Endothelial cell of umbilical vein (primary cell): ENCODE measurements around the gene LARGE1. TPM values are rescaled to one million over a fixed set of nuclear protein-coding genes. Genes with fewer than 3 reads are reported as not detected.

ENCODE experiments used
- BruUV-seq: library from RNA; stranded (reverse); fragments of 400-500 nt; replicated peaks from 2 replicates; lab custom pipeline; 2021; lab: Mats Ljungman, UMichigan
- CTCF ChIA-PET: fragments of 300-600, 350-600 bp; sonication (Branson Sonifier 250); formaldehyde crosslinking; loops from one replicate; lab custom pipeline; 2021; ENCODE audit warnings: antibody characterized with exemption, inconsistent platforms; lab: Charles Lee
- POLR2A ChIA-PET: fragments of 300-600, 350-600 bp; sonication (Branson Sonifier 250); formaldehyde crosslinking; loops from one replicate; lab custom pipeline; 2021; ENCODE audit warnings: antibody characterized with exemption, inconsistent platforms; lab: Charles Lee
- DNase-seq: peaks from one replicate; pipeline ENCODE4 v3.0.0-alpha.2; 2011; ENCODE audit warnings: low read depth, low spot score
- FAIRE-seq: peaks from 2 replicates; lab custom pipeline; 2011; peaks lifted over from hg19 to GRCh38; lab: Jason Lieb, UNC
- H2AFZ ChIP-seq: 2 replicates; pipeline ENCODE4 v1.6.0; 2012; ENCODE audit warnings: low read depth, low read length, control low read depth, inconsistent platforms
- H3K27ac ChIP-seq: 2 replicates; pipeline ENCODE4 v1.5.1; 2011; ENCODE audit warnings: low read depth, mild to moderate bottlenecking, control low read depth, low read length, moderate library complexity; ENCODE audit not compliant: insufficient read depth
- H3K27me3 ChIP-seq, 2 experiments: 2 replicates each; pipeline versions ENCODE4 v1.6.0 to v1.6.1; 2011; ENCODE audit warnings: low read length in 2 of 2, mixed read lengths in 1 of 2; ENCODE audit not compliant: control insufficient read depth in 2 of 2, insufficient read depth in 2 of 2
- H3K36me3 ChIP-seq, 2 experiments: 2 replicates in 1 of 2; 3 replicates in 1 of 2; pipeline ENCODE4 v1.5.1; 2011; ENCODE audit warnings: low read length in 2 of 2, mild to moderate bottlenecking in 1 of 2, moderate library complexity in 1 of 2; ENCODE audit not compliant: control insufficient read depth in 2 of 2, insufficient read depth in 2 of 2; ENCODE audit errors: extremely low read depth in 1 of 2
- H3K4me1 ChIP-seq: 3 replicates; pipeline ENCODE4 v1.5.1; 2011; ENCODE audit warnings: mild to moderate bottlenecking, low read length; ENCODE audit not compliant: control insufficient read depth, insufficient read depth; ENCODE audit errors: extremely low read depth
- H3K4me2 ChIP-seq: 2 replicates; pipeline ENCODE4 v1.6.1; 2011; ENCODE audit warnings: low read length, control low read depth, mixed read lengths; ENCODE audit not compliant: insufficient read depth
- H3K4me3 ChIP-seq, 3 experiments: fragments of 200-600 bp in 1 of 3; sonication (generic), shearing (Covaris generic) in 1 of 3; replicated peaks in 1 of 3; 2 replicates each; pipeline ENCODE4 v1.5.1; 2011 to 2016; ENCODE audit warnings: control low read depth in 3 of 3, low read length in 3 of 3, mild to moderate bottlenecking in 2 of 3, inconsistent platforms in 1 of 3, low read depth in 1 of 3, moderate library complexity in 1 of 3; ENCODE audit not compliant: insufficient read depth in 1 of 3
- H3K79me2 ChIP-seq: 2 replicates; pipeline ENCODE4 v1.6.0; 2012; ENCODE audit warnings: low read length, inconsistent platforms; ENCODE audit not compliant: control insufficient read depth, insufficient read depth
- H3K9ac ChIP-seq: replicated peaks from 2 replicates; pipeline ENCODE3; 2011; ENCODE audit warnings: low read length, control low read depth; ENCODE audit not compliant: insufficient read depth; ENCODE audit errors: extremely low read depth
- H3K9me1 ChIP-seq: replicated peaks from 3 replicates; pipeline ENCODE4 v1.6.0; 2011; ENCODE audit warnings: mild to moderate bottlenecking, low read length; ENCODE audit not compliant: control insufficient read depth, insufficient read depth; ENCODE audit errors: extremely low read depth
- H3K9me3 ChIP-seq: replicated peaks from 2 replicates; pipeline ENCODE4 v1.5.1; 2012; ENCODE audit warnings: low read length, inconsistent platforms; ENCODE audit not compliant: control insufficient read depth, insufficient read depth
- H4K20me1 ChIP-seq: replicated peaks from 2 replicates; pipeline ENCODE3; 2011; ENCODE audit warnings: mild to moderate bottlenecking, low read length; ENCODE audit not compliant: control insufficient read depth, insufficient read depth; ENCODE audit errors: extremely low read depth
- EZH2 ChIP-seq: IDR thresholded peaks from 2 replicates; pipeline ENCODE4 v1.6.1; 2012; ENCODE audit warnings: borderline replicate concordance, low read depth, mild to moderate bottlenecking, moderate library complexity, low read length, inconsistent platforms; ENCODE audit not compliant: severe bottlenecking
- MAX ChIP-seq: IDR thresholded peaks from 2 replicates; pipeline ENCODE4 v1.6.1; 2011; ENCODE audit not compliant: insufficient read depth, insufficient read length
- MYC ChIP-seq: IDR thresholded peaks from one replicate; pipeline ENCODE4 v1.6.1; 2011; ENCODE audit warnings: mild to moderate bottlenecking, low read depth, low read length
- POLR2A ChIP-seq: IDR thresholded peaks from 2 replicates; pipeline ENCODE4 v1.6.1; 2012; ENCODE audit warnings: low read depth, mild to moderate bottlenecking, control low read depth, low read length
- dilution Hi-C: fragments of 300-500 bp; cut with MboI; formaldehyde crosslinking; loops from one replicate; pipeline ENCODE4 v1.15.0; 2019; ENCODE audit warnings: low sequenced_read_pairs; ENCODE audit not compliant: extremely low pct_ligation_motif_present
- intact Hi-C: fragments of 100-400 bp; cut with micrococcal nuclease; formaldehyde crosslinking; loops from one replicate; pipeline ENCODE4 v1.10.0; 2022
- polyA plus RNA-seq, 4 experiments: library from polyadenylated mRNA; depleted of rRNA in 3 of 4; stranded (reverse) in 3 of 4; unstranded in 1 of 4; fragments of >200 nt; gene quantifications; 2 replicates each; pipeline versions ENCODE4 v1.2.1 to v1.2.3, GENCODE V29; 2011 to 2012; ENCODE audit warnings: missing spikeins in 1 of 4
- total RNA-seq: library from RNA; stranded (reverse); gene quantifications from 2 replicates; pipeline ENCODE4 v1.2.3, GENCODE V29; 2021

The LARGE1 gene
- total and polyA plus RNA-seq, 2 donors (not counting 3 experiments of a cell fraction or from before 2014, with no cell fraction given), result 0.95 to 4.4 TPM

- BruUV-seq, result no TSS peak
- no peak overlapping the region for H2AFZ ChIP-seq
- H3K9ac ChIP-seq, result no peak overlapping the region
- no peak overlapping the region for H3K27ac ChIP-seq
- H3K9me1 ChIP-seq, result no peaks in the 10 kb centered on the region
- no peak overlapping the region for H3K4me2 ChIP-seq
- no peak for TF ChIP-seq POLR2A
- no peak for TF ChIP-seq MAX
- no peak for TF ChIP-seq MYC
- H3K4me3 ChIP-seq, result no peak overlapping the region
- DNase-seq (no peak), FAIRE-seq (no peak)
- POLR2A ChIA-PET, result no interaction called here
- CTCF ChIA-PET, result no interaction called here
- dilution Hi-C loops (no loop called here), intact Hi-C loops (no loop called here)
- H3K4me1 ChIP-seq, result no peaks in the 10 kb centered on the region
- H3K27me3 ChIP-seq, result no peaks in the 10 kb centered on the region
- H3K9me3 ChIP-seq, result peaks cover 6% of the 10 kb centered on the region
- no peaks in the 10 kb centered on the region for H3K36me3 ChIP-seq
- no peaks in the 10 kb centered on the region for H4K20me1 ChIP-seq
- H3K79me2 ChIP-seq, result no peaks in the 10 kb centered on the region
These were observed 145.5 kb downstream of the LARGE1 start for GRCh38 chr22:33774781-33775180.

- no peak for FAIRE-seq
- H3K36me3 ChIP-seq, result no peaks in the 10 kb centered on the region
These were observed 147.5 kb downstream of the LARGE1 start for GRCh38 chr22:33772745-33773144.

More at GRCh38 chr22:33772745-33773144, 147.5 kb downstream of the LARGE1 start:
- Histone ChIP-seq H2AFZ (no peak overlapping the region), H4K20me1 (no peaks in the 10 kb centered on the region), H3K4me1 (no peaks in the 10 kb centered on the region), H3K4me2 (no peak overlapping the region), H3K9me3 (peaks cover 4% of the 10 kb centered on the region), H3K9ac (no peak overlapping the region), H3K79me2 (no peaks in the 10 kb centered on the region), H3K9me1 (no peaks in the 10 kb centered on the region), H3K27me3 (no peaks in the 10 kb centered on the region), H3K4me3 (no peak overlapping the region), H3K27ac (no peak overlapping the region)
- POLR2A ChIA-PET, result no interaction called here
- no TSS peak for BruUV-seq
- dilution Hi-C loops (no loop called here), intact Hi-C loops (no loop called here)
- TF ChIP-seq EZH2, result no peak
- no peak for TF ChIP-seq POLR2A
- CTCF ChIA-PET, result no interaction called here
- no peak for DNase-seq
